Neural progenitor cell (in vitro differentiated cells): Measurements from ENCODE around the gene PTPRN2.

Experiments
- CTCF ChIP-seq: fragments of 200-600 bp; sonication (generic); IDR thresholded peaks from 2 replicates; pipeline ENCODE4 v1.5.1; 2017; ENCODE audit warnings: antibody characterized with exemption, mild to moderate bottlenecking
- EZH2 ChIP-seq: fragments of 200-600 bp; sonication (generic); IDR thresholded peaks from 2 replicates; pipeline ENCODE4 v1.6.1; 2017; ENCODE audit warnings: antibody characterized with exemption, mild to moderate bottlenecking, moderate library complexity

GRCh38 chr7:158432369-158433341 is 155.0 kb downstream of the PTPRN2 start:
- no peak for TF ChIP-seq CTCF
- TF ChIP-seq EZH2: no peak
